OCI-LY7 (cell line): ENCODE data around the gene C3orf33.

ENCODE experiments used
- EZH2phosphoT487 ChIP-seq: fragments of 200-600 bp; sonication (generic); IDR thresholded peaks from 2 replicates; pipeline ENCODE4 v1.6.1; 2018; ENCODE audit warnings: low read depth, borderline replicate concordance, mild to moderate bottlenecking, mixed run types, antibody characterized with exemption, low read length, moderate library complexity, mixed read lengths
- TF ChIP-seq, protein P1 (sequence below): fragments of 200-600 bp; sonication (generic); conservative IDR thresholded peaks from 2 replicates; pipeline ENCODE4 v1.5.1; 2014; ENCODE audit warnings: mild to moderate bottlenecking, antibody characterized with exemption, low read length, moderate library complexity, mixed read lengths

DNA sequence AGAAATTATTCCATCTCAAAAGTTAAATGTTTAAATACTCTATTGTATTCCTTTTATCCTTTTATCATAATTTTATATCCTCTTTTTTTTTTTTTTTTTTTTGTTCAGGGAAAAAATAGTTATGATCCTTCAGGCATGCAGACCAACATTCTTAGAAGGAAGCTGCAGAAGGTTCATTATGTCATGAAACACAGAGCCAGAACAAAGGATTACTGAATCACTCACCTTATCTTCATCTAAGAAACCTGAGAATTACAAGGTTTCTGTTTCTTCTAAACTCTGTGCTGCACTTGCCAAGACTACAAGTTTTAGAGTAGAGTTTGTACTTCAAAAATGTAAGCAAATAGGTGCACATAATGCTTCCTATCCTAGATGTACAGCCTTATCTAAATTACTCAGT lies 64.5 kb downstream of the C3orf33 start:
- TF ChIP-seq, protein P1, sequence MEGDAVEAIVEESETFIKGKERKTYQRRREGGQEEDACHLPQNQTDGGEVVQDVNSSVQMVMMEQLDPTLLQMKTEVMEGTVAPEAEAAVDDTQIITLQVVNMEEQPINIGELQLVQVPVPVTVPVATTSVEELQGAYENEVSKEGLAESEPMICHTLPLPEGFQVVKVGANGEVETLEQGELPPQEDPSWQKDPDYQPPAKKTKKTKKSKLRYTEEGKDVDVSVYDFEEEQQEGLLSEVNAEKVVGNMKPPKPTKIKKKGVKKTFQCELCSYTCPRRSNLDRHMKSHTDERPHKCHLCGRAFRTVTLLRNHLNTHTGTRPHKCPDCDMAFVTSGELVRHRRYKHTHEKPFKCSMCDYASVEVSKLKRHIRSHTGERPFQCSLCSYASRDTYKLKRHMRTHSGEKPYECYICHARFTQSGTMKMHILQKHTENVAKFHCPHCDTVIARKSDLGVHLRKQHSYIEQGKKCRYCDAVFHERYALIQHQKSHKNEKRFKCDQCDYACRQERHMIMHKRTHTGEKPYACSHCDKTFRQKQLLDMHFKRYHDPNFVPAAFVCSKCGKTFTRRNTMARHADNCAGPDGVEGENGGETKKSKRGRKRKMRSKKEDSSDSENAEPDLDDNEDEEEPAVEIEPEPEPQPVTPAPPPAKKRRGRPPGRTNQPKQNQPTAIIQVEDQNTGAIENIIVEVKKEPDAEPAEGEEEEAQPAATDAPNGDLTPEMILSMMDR = no peak
- no peak for TF ChIP-seq EZH2phosphoT487
